ENCODE measurements around the gene DENND6B.
A peak's percentile ranks its signal among the peaks of the same experiment; 100 is the strongest.

Gene DENND6B

GRCh38 chr22:50292643-50293440, 34.0 kb downstream of the DENND6B start:
- H3K14ac ChIP-seq (ENCODE audit: low read length), result peak overlapping the region; percentile 60
- H3K9ac ChIP-seq (ENCODE audit: low read length), result peak overlapping the region; percentile 3
- WGBS (ENCODE audit: extremely low coverage, insufficient coverage, insufficient read length), result no CpG with 5 or more reads among the region's 29 CpGs
- peaks cover 38 to 41% of the 10 kb centered on the region in 2 experiments for H3K36me3 ChIP-seq (ENCODE audit: control insufficient read depth in 1 of 2, insufficient read depth in 2 of 2, low read length in 2 of 2)
- peak overlapping the region; percentile 91 for H2BK120ac ChIP-seq (ENCODE audit: insufficient read depth, low read length, poor library complexity)
- H3K4me1 ChIP-seq (ENCODE audit: control insufficient read depth in 1 of 2, insufficient read depth in 2 of 2, low read length in 2 of 2), result peaks cover 27 to 34% of the 10 kb centered on the region in 2 experiments
- peak overlapping the region; percentile 66 for H2AK5ac ChIP-seq (ENCODE audit: low read length)
- peak overlapping the region; percentile 71 for H4K8ac ChIP-seq (ENCODE audit: low read depth, low read length)
- H4K91ac ChIP-seq (ENCODE audit: low read depth, low read length), result peak overlapping the region; percentile 82
- H2AFZ ChIP-seq (ENCODE audit: insufficient read depth, low read length, poor library complexity), result peak overlapping the region; percentile 4
- H4K12ac ChIP-seq (ENCODE audit: low read depth, low read length), result peak overlapping the region; percentile 72
- peak overlapping the region; percentile 26 for H3K4me3 ChIP-seq (ENCODE audit: low read depth, low read length)
- peak overlapping the region; percentile 54 for H2BK5ac ChIP-seq (ENCODE audit: low read depth, low read length, poor library complexity)
- H3K27ac ChIP-seq (ENCODE audit: low read depth, low read length), result peak overlapping the region; percentile 90
- H3K27me3 ChIP-seq (ENCODE audit: insufficient read depth, low read length), result no peaks in the 10 kb centered on the region
- peak overlapping the region; percentile 77 for H3K4ac ChIP-seq (ENCODE audit: low read depth, low read length)
- H3K23ac ChIP-seq (ENCODE audit: low read length), result no peak overlapping the region
- peaks cover 4% of the 10 kb centered on the region for H3K9me3 ChIP-seq (ENCODE audit: insufficient read depth, low read depth, low read length)
- H2BK12ac ChIP-seq (ENCODE audit: low read length), result peak overlapping the region; percentile 58
- peak; percentile 88 for DNase-seq
- peaks cover 22% of the 10 kb centered on the region for H3K79me1 ChIP-seq (ENCODE audit: low read length)
- H3K18ac ChIP-seq (ENCODE audit: low read length), result peak overlapping the region; percentile 86
- H3K4me2 ChIP-seq (ENCODE audit: low read length), result peak overlapping the region; percentile 64
- H3K79me2 ChIP-seq (ENCODE audit: control insufficient read depth, insufficient read depth, low read length, poor library complexity), result peaks cover 13% of the 10 kb centered on the region

GRCh38 chr22:50289942-50290630, 36.7 kb downstream of the DENND6B start:
- Histone ChIP-seq H4K8ac (ENCODE audit: low read depth, low read length) (no peak overlapping the region), H3K4me1 (ENCODE audit: control insufficient read depth in 1 of 2, insufficient read depth in 2 of 2, low read length in 2 of 2) (peaks cover 18 to 21% of the 10 kb centered on the region in 2 experiments), H3K18ac (ENCODE audit: low read length) (peak overlapping the region; percentile 21), H2BK12ac (ENCODE audit: low read length) (no peak overlapping the region), H3K9me3 (ENCODE audit: insufficient read depth, low read depth, low read length) (no peaks in the 10 kb centered on the region), H2AK5ac (ENCODE audit: low read length) (no peak overlapping the region), H2AFZ (ENCODE audit: insufficient read depth, low read length, poor library complexity) (no peak overlapping the region), H3K14ac (ENCODE audit: low read length) (no peak overlapping the region), H2BK5ac (ENCODE audit: low read depth, low read length, poor library complexity) (no peak overlapping the region), H3K4me2 (ENCODE audit: low read length) (no peak overlapping the region), H3K27me3 (ENCODE audit: insufficient read depth, low read length) (no peaks in the 10 kb centered on the region), H3K4me3 (ENCODE audit: low read depth, low read length) (no peak overlapping the region), H3K23ac (ENCODE audit: low read length) (no peak overlapping the region), H3K27ac (ENCODE audit: low read depth, low read length) (no peak overlapping the region), H4K91ac (ENCODE audit: low read depth, low read length) (no peak overlapping the region), H2BK120ac (ENCODE audit: insufficient read depth, low read length, poor library complexity) (no peak overlapping the region), H4K12ac (ENCODE audit: low read depth, low read length) (no peak overlapping the region), H3K79me2 (ENCODE audit: control insufficient read depth, insufficient read depth, low read length, poor library complexity) (peaks cover 13% of the 10 kb centered on the region), H3K4ac (ENCODE audit: low read depth, low read length) (no peak overlapping the region), H3K79me1 (ENCODE audit: low read length) (peaks cover 20% of the 10 kb centered on the region), H3K36me3 (ENCODE audit: control insufficient read depth in 1 of 2, insufficient read depth in 2 of 2, low read length in 2 of 2) (peaks cover 60 to 64% of the 10 kb centered on the region in 2 experiments), H3K9ac (ENCODE audit: low read length) (no peak overlapping the region)
- peak in 1 of 2 donors; percentile 67 for DNase-seq
- no CpG with 5 or more reads among the region's 37 CpGs for WGBS (ENCODE audit: extremely low coverage, insufficient coverage, insufficient read length)

- Histone ChIP-seq H3K23ac (ENCODE audit: low read length) (no peak overlapping the region), H3K4ac (ENCODE audit: low read depth, low read length) (no peak overlapping the region), H2BK120ac (ENCODE audit: insufficient read depth, low read length, poor library complexity) (no peak overlapping the region), H4K91ac (ENCODE audit: low read depth, low read length) (no peak overlapping the region), H3K9ac (ENCODE audit: low read length) (no peak overlapping the region), H2BK5ac (ENCODE audit: low read depth, low read length, poor library complexity) (no peak overlapping the region), H2AK5ac (ENCODE audit: low read length) (no peak overlapping the region), H3K79me1 (ENCODE audit: low read length) (peaks cover 19% of the 10 kb centered on the region), H4K12ac (ENCODE audit: low read depth, low read length) (no peak overlapping the region), H3K36me3 (ENCODE audit: control insufficient read depth in 1 of 2, insufficient read depth in 2 of 2, low read length in 2 of 2) (peaks cover 67% of the 10 kb centered on the region in 2 experiments), H3K27ac (ENCODE audit: low read depth, low read length) (no peak overlapping the region), H4K8ac (ENCODE audit: low read depth, low read length) (no peak overlapping the region), H3K4me3 (ENCODE audit: low read depth, low read length) (no peak overlapping the region), H3K18ac (ENCODE audit: low read length) (peak overlapping the region; percentile 20), H2AFZ (ENCODE audit: insufficient read depth, low read length, poor library complexity) (no peak overlapping the region), H3K79me2 (ENCODE audit: control insufficient read depth, insufficient read depth, low read length, poor library complexity) (peaks cover 12% of the 10 kb centered on the region), H3K4me1 (ENCODE audit: control insufficient read depth in 1 of 2, insufficient read depth in 2 of 2, low read length in 2 of 2) (peaks cover 16 to 18% of the 10 kb centered on the region in 2 experiments), H3K27me3 (ENCODE audit: insufficient read depth, low read length) (no peaks in the 10 kb centered on the region), H3K14ac (ENCODE audit: low read length) (no peak overlapping the region), H3K9me3 (ENCODE audit: insufficient read depth, low read depth, low read length) (no peaks in the 10 kb centered on the region), H2BK12ac (ENCODE audit: low read length) (no peak overlapping the region), H3K4me2 (ENCODE audit: low read length) (no peak overlapping the region)
- no peak for DNase-seq
- WGBS (ENCODE audit: extremely low coverage, insufficient coverage, insufficient read length), result no CpG with 5 or more reads among the region's 57 CpGs
These were observed 37.5 kb downstream of the DENND6B start for GRCh38 chr22:50289151-50289941.

GRCh38 chr22:50287731-50288130, 39.1 kb downstream of the DENND6B start:
- Histone ChIP-seq H3K79me1 (ENCODE audit: low read length) (peaks cover 10% of the 10 kb centered on the region), H3K27me3 (ENCODE audit: insufficient read depth, low read length) (no peaks in the 10 kb centered on the region), H2AFZ (ENCODE audit: insufficient read depth, low read length, poor library complexity) (no peak overlapping the region), H2BK12ac (ENCODE audit: low read length) (no peak overlapping the region), H4K8ac (ENCODE audit: low read depth, low read length) (no peak overlapping the region), H3K4me3 (ENCODE audit: low read depth, low read length) (no peak overlapping the region), H3K27ac (ENCODE audit: low read depth, low read length) (no peak overlapping the region), H2BK5ac (ENCODE audit: low read depth, low read length, poor library complexity) (no peak overlapping the region), H4K91ac (ENCODE audit: low read depth, low read length) (no peak overlapping the region), H2BK120ac (ENCODE audit: insufficient read depth, low read length, poor library complexity) (no peak overlapping the region), H3K14ac (ENCODE audit: low read length) (no peak overlapping the region), H3K9me3 (ENCODE audit: insufficient read depth, low read depth, low read length) (no peaks in the 10 kb centered on the region), H3K23ac (ENCODE audit: low read length) (no peak overlapping the region), H4K12ac (ENCODE audit: low read depth, low read length) (no peak overlapping the region), H2AK5ac (ENCODE audit: low read length) (no peak overlapping the region), H3K4me2 (ENCODE audit: low read length) (no peak overlapping the region), H3K36me3 (ENCODE audit: control insufficient read depth in 1 of 2, insufficient read depth in 2 of 2, low read length in 2 of 2) (peaks cover 72 to 79% of the 10 kb centered on the region in 2 experiments), H3K4ac (ENCODE audit: low read depth, low read length) (no peak overlapping the region), H3K79me2 (ENCODE audit: control insufficient read depth, insufficient read depth, low read length, poor library complexity) (peaks cover 7% of the 10 kb centered on the region), H3K18ac (ENCODE audit: low read length) (no peak overlapping the region), H3K4me1 (ENCODE audit: control insufficient read depth in 1 of 2, insufficient read depth in 2 of 2, low read length in 2 of 2) (peaks cover 10% of the 10 kb centered on the region in 2 experiments), H3K9ac (ENCODE audit: low read length) (no peak overlapping the region)
- WGBS (ENCODE audit: extremely low coverage, insufficient coverage, insufficient read length), result no CpG with 5 or more reads among the region's 31 CpGs
- DNase-seq, result no peak

All from trophoblast cell (in vitro differentiated cells and primary cell).